IMR-90 (cell line): Measurements from ENCODE around the gene RYR2. TPM values are rescaled to one million over a fixed set of nuclear protein-coding genes. Genes with fewer than 3 reads are reported as not detected.

ENCODE experiments used
- ATAC-seq: fragments of 200-7000 bp; cut with Tn5 transposase; 2 replicates; pipeline ENCODE4 v1.9.1; 2020; ENCODE audit warnings: low read depth, mild to moderate bottlenecking, moderate library complexity
- BruUV-seq: library from RNA; stranded (reverse); fragments of 400-500 nt; replicated peaks from 2 replicates; lab custom pipeline; 2021; lab: Mats Ljungman, UMichigan
- CTCF ChIA-PET: fragments of 300-600 bp; formaldehyde crosslinking; extraction: SDS; loops from one replicate; lab custom pipeline; 2021; ENCODE audit warnings: antibody characterized with exemption; lab: Yijun Ruan, JAX
- POLR2A ChIA-PET: fragments of 300-600 bp; sonication (Branson Sonifier 250); formaldehyde crosslinking; loops from one replicate; lab custom pipeline; 2022; ENCODE audit warnings: antibody characterized with exemption; ENCODE audit not compliant: unreplicated experiment; lab: Charles Lee
- DNase-seq: peaks from one replicate; pipeline ENCODE4 v3.0.0; 2013
- H2AFZ ChIP-seq: replicated peaks from 2 replicates; pipeline ENCODE3; 2013; ENCODE audit warnings: low read length, mild to moderate bottlenecking; ENCODE audit not compliant: poor library complexity
- H2AK5ac ChIP-seq: 2 replicates; pipeline ENCODE4 v1.6.1; 2013; ENCODE audit warnings: low read depth, low read length, inconsistent platforms
- H2AK9ac ChIP-seq: replicated peaks from 2 replicates; pipeline ENCODE3; 2013; ENCODE audit warnings: mild to moderate bottlenecking, low read depth, low read length, moderate library complexity; ENCODE audit not compliant: poor library complexity
- H2BK120ac ChIP-seq: 2 replicates; pipeline ENCODE4 v1.6.1; 2013; ENCODE audit warnings: low read depth, low read length, inconsistent platforms
- H2BK15ac ChIP-seq: 3 replicates; pipeline ENCODE4 v1.6.1; 2013; ENCODE audit warnings: low read depth, low read length, inconsistent platforms
- H2BK20ac ChIP-seq: 2 replicates; pipeline ENCODE4 v1.6.1; 2013; ENCODE audit warnings: low read depth, mild to moderate bottlenecking, inconsistent platforms, low read length, moderate library complexity
- H2BK5ac ChIP-seq: 2 replicates; pipeline ENCODE4 v1.6.1; 2013; ENCODE audit warnings: mild to moderate bottlenecking, low read depth, low read length, inconsistent platforms; ENCODE audit not compliant: poor library complexity, severe bottlenecking
- H3K14ac ChIP-seq: replicated peaks from 2 replicates; pipeline ENCODE4 v1.6.1; 2013; ENCODE audit warnings: low read depth, low read length, inconsistent platforms
- H3K18ac ChIP-seq: 2 replicates; pipeline ENCODE4 v1.6.1; 2013; ENCODE audit warnings: low read depth, low read length, control low read depth
- H3K23ac ChIP-seq: 2 replicates; pipeline ENCODE4 v1.6.1; 2013; ENCODE audit warnings: low read depth, low read length, inconsistent platforms
- H3K27ac ChIP-seq: 2 replicates; pipeline ENCODE4 v1.5.1; 2013; ENCODE audit warnings: mild to moderate bottlenecking, control low read depth, low read length; ENCODE audit not compliant: insufficient read depth
- H3K27me3 ChIP-seq: 2 replicates; pipeline ENCODE4 v1.6.1; 2013; ENCODE audit warnings: low read length; ENCODE audit not compliant: control insufficient read depth, insufficient read depth
- H3K36me3 ChIP-seq: 2 replicates; pipeline ENCODE4 v1.6.1; 2013; ENCODE audit warnings: low read length, mixed read lengths; ENCODE audit not compliant: control insufficient read depth, insufficient read depth
- H3K4ac ChIP-seq: 2 replicates; pipeline ENCODE4 v1.6.1; 2013; ENCODE audit warnings: low read depth, low read length, inconsistent platforms
- H3K4me1 ChIP-seq: 2 replicates; pipeline ENCODE4 v1.6.1; 2013; ENCODE audit warnings: low read length, mixed read lengths; ENCODE audit not compliant: control insufficient read depth, insufficient read depth
- H3K4me2 ChIP-seq: 2 replicates; pipeline ENCODE4 v1.6.1; 2013; ENCODE audit warnings: low read depth, mild to moderate bottlenecking, control low read depth, low read length, moderate library complexity
- H3K4me3 ChIP-seq: 2 replicates; pipeline ENCODE4 v1.5.1; 2013; ENCODE audit warnings: low read depth, mild to moderate bottlenecking, control low read depth, low read length, moderate library complexity; ENCODE audit not compliant: insufficient read depth
- H3K56ac ChIP-seq: 2 replicates; pipeline ENCODE4 v1.6.1; 2013; ENCODE audit warnings: low read length, inconsistent platforms; ENCODE audit not compliant: insufficient read depth; ENCODE audit errors: extremely low read depth
- H3K79me1 ChIP-seq, 2 experiments: 2 replicates each; pipeline ENCODE4 v1.6.1; 2013; ENCODE audit warnings: low read length in 2 of 2, inconsistent platforms in 1 of 2, low read depth in 1 of 2
- H3K9ac ChIP-seq: 2 replicates; pipeline ENCODE4 v1.6.1; 2013; ENCODE audit warnings: low read depth, low read length, control low read depth
- H3K9me1 ChIP-seq: 2 replicates; pipeline ENCODE4 v1.6.1; 2013; ENCODE audit warnings: low read length, inconsistent platforms; ENCODE audit not compliant: insufficient read depth
- H3K9me3 ChIP-seq: 2 replicates; pipeline ENCODE4 v1.6.1; 2013; ENCODE audit warnings: low read length; ENCODE audit not compliant: control insufficient read depth, insufficient read depth
- H4K20me1 ChIP-seq: 2 replicates; pipeline ENCODE4 v1.6.1; 2013; ENCODE audit warnings: low read length, inconsistent platforms; ENCODE audit not compliant: insufficient read depth
- H4K5ac ChIP-seq: 2 replicates; pipeline ENCODE4 v1.6.1; 2013; ENCODE audit warnings: mild to moderate bottlenecking, low read depth, low read length, control low read depth
- H4K8ac ChIP-seq, 2 experiments: 2 replicates each; pipeline ENCODE4 v1.6.1; 2013; ENCODE audit warnings: low read depth in 2 of 2, low read length in 2 of 2, control low read depth in 1 of 2, inconsistent platforms in 1 of 2
- H4K91ac ChIP-seq: 2 replicates; pipeline ENCODE4 v1.6.1; 2013; ENCODE audit warnings: low read depth, low read length, inconsistent platforms; ENCODE audit not compliant: insufficient read depth
- BHLHE40 ChIP-seq: fragments of 150-350 bp; IDR thresholded peaks from 2 replicates; pipeline ENCODE4 v1.6.1; 2016; ENCODE audit warnings: mild to moderate bottlenecking, low read depth, low read length
- CEBPB ChIP-seq: IDR thresholded peaks from 2 replicates; pipeline ENCODE4 v1.6.1; 2012; ENCODE audit warnings: low read depth, low read length, improper control_type of control experiment
- CHD1 ChIP-seq: IDR thresholded peaks from 2 replicates; pipeline ENCODE4 v1.6.1; 2012; ENCODE audit warnings: low read depth, low read length, improper control_type of control experiment
- FOS ChIP-seq: fragments of 150-350 bp; IDR thresholded peaks from 2 replicates; pipeline ENCODE4 v1.6.1; 2016; ENCODE audit warnings: low read depth, low read length
- MAFK ChIP-seq: IDR thresholded peaks from 2 replicates; pipeline ENCODE4 v1.6.1; 2012; ENCODE audit warnings: low read depth, low read length, improper control_type of control experiment
- MAZ ChIP-seq: IDR thresholded peaks from 2 replicates; pipeline ENCODE4 v1.6.1; 2012; ENCODE audit warnings: low read depth, mild to moderate bottlenecking, low read length, improper control_type of control experiment, moderate library complexity, borderline replicate concordance
- MXI1 ChIP-seq: IDR thresholded peaks from 2 replicates; pipeline ENCODE4 v1.6.1; 2012; ENCODE audit warnings: low read depth, mild to moderate bottlenecking, low read length, moderate library complexity, borderline replicate concordance
- NFE2L2 ChIP-seq: fragments of 150-350 bp; IDR thresholded peaks from 2 replicates; pipeline ENCODE4 v1.6.1; 2016; ENCODE audit warnings: low read depth, mild to moderate bottlenecking, low read length
- POLR2A ChIP-seq: IDR thresholded peaks from 2 replicates; pipeline ENCODE4 v1.6.1; 2012; ENCODE audit warnings: mild to moderate bottlenecking, low read depth, low read length
- RAD21 ChIP-seq: IDR thresholded peaks from 2 replicates; pipeline ENCODE4 v1.6.1; 2012; ENCODE audit warnings: low read length, improper control_type of control experiment
- RCOR1 ChIP-seq: IDR thresholded peaks from 2 replicates; pipeline ENCODE4 v1.6.1; 2012; ENCODE audit warnings: mild to moderate bottlenecking, low read length, improper control_type of control experiment; ENCODE audit not compliant: insufficient replicate concordance
- RFX5 ChIP-seq: IDR thresholded peaks from 2 replicates; pipeline ENCODE4 v1.8.0; 2012; ENCODE audit warnings: low read depth, mild to moderate bottlenecking, low read length, moderate library complexity
- SMC3 ChIP-seq: fragments of 150-350 bp; IDR thresholded peaks from 2 replicates; pipeline ENCODE4 v1.6.1; 2016; ENCODE audit warnings: low read depth, mild to moderate bottlenecking, antibody characterized with exemption, low read length, moderate library complexity
- WGBS, 2 experiments: methylation state at CpG; one replicate each; pipeline versions ENCODE4 v1.1.5 to v1.1.7; 2013; ENCODE audit warnings: missing lambda C conversion rate in 2 of 2; ENCODE audit not compliant: insufficient read length in 1 of 2; ENCODE audit errors: extremely low coverage in 2 of 2; 5-methylcytosine and 5-hydroxymethylcytosine counted together
- dilution Hi-C: fragments of 300-500 bp; cut with HindIII; formaldehyde crosslinking; loops from one replicate; pipeline ENCODE4 v1.14.3; 2018; ENCODE audit warnings: low sequenced_read_pairs; ENCODE audit not compliant: unreplicated experiment
- in situ Hi-C: fragments of 300-500 bp; cut with MboI; formaldehyde crosslinking; loops from 3 replicates; pipeline ENCODE4 v1.14.3; 2019; ENCODE audit warnings: low sequenced_read_pairs, inconsistent platforms, mixed read lengths
- intact Hi-C: fragments of 100-400 bp; cut with micrococcal nuclease; formaldehyde crosslinking; loops from 2 replicates; pipeline ENCODE4 v1.10.0; 2022
- polyA plus RNA-seq, 3 experiments: library from polyadenylated mRNA; depleted of rRNA; stranded (reverse); fragments of >200 nt; gene quantifications; 2 replicates each; pipeline ENCODE4 v1.2.3, GENCODE V29; 2012; ENCODE audit warnings: low replicate concordance in 1 of 3
- total RNA-seq: library from RNA; depleted of rRNA; stranded (reverse); fragments of >200 nt; gene quantifications from 2 replicates; pipeline ENCODE4 v1.2.3, GENCODE V29; 2012
- TF ChIP-seq, protein P1 (sequence below): conservative IDR thresholded peaks from 2 replicates; pipeline ENCODE4 v1.5.1; 2012; ENCODE audit warnings: mild to moderate bottlenecking, low read depth, low read length, improper control_type of control experiment
- TF ChIP-seq, protein P2 (sequence below): fragments of 150-350 bp; IDR thresholded peaks from 2 replicates; pipeline ENCODE4 v1.6.1; 2016; ENCODE audit warnings: low read depth, mild to moderate bottlenecking, low read length, moderate library complexity, borderline replicate concordance
- TF ChIP-seq, protein P3 (sequence below): fragments of 150-350 bp; IDR thresholded peaks from 2 replicates; pipeline ENCODE4 v1.6.1; 2017; ENCODE audit warnings: mild to moderate bottlenecking, antibody characterized with exemption, low read length, low read depth

The RYR2 gene
- total and polyA plus RNA-seq, 2 of the 4 experiments (the other 2 are of a cell fraction) = not detected

DNA sequence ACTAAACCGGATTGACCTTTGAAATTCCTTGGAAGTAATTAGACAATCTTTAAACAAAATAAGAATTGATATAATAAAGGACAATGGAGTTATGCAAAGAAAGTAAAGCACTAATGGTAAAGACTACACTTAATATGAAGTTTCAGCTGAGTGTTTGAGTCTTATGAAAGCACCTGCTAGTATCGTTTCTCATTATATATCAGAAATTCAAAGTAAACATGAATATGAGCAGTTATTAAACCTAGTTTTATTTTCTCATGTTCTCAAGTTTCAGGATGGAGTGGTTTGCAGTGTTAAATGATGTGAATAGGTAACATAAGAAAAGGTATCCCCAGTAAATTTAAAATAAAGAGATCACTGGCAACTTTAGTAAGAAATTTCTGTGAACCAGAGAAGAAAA lies 660.2 kb downstream of the RYR2 start:
- H3K56ac ChIP-seq = no peak overlapping the region
- H3K9me1 ChIP-seq = no peaks in the 10 kb centered on the region
- no peaks in the 10 kb centered on the region for H3K9me3 ChIP-seq
- H3K4ac ChIP-seq = no peak overlapping the region
- H4K20me1 ChIP-seq = no peaks in the 10 kb centered on the region
- TF ChIP-seq, protein P1, sequence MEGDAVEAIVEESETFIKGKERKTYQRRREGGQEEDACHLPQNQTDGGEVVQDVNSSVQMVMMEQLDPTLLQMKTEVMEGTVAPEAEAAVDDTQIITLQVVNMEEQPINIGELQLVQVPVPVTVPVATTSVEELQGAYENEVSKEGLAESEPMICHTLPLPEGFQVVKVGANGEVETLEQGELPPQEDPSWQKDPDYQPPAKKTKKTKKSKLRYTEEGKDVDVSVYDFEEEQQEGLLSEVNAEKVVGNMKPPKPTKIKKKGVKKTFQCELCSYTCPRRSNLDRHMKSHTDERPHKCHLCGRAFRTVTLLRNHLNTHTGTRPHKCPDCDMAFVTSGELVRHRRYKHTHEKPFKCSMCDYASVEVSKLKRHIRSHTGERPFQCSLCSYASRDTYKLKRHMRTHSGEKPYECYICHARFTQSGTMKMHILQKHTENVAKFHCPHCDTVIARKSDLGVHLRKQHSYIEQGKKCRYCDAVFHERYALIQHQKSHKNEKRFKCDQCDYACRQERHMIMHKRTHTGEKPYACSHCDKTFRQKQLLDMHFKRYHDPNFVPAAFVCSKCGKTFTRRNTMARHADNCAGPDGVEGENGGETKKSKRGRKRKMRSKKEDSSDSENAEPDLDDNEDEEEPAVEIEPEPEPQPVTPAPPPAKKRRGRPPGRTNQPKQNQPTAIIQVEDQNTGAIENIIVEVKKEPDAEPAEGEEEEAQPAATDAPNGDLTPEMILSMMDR = no peak
- no peak for TF ChIP-seq NFE2L2
- TF ChIP-seq, protein P2, sequence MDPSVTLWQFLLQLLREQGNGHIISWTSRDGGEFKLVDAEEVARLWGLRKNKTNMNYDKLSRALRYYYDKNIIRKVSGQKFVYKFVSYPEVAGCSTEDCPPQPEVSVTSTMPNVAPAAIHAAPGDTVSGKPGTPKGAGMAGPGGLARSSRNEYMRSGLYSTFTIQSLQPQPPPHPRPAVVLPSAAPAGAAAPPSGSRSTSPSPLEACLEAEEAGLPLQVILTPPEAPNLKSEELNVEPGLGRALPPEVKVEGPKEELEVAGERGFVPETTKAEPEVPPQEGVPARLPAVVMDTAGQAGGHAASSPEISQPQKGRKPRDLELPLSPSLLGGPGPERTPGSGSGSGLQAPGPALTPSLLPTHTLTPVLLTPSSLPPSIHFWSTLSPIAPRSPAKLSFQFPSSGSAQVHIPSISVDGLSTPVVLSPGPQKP = no peak
- no peak for TF ChIP-seq SMC3
- TF ChIP-seq MAFK = no peak
- TF ChIP-seq RFX5 = no peak
- no peak for TF ChIP-seq BHLHE40
- TF ChIP-seq MXI1 = no peak
- TF ChIP-seq RCOR1 = no peak
- no peak for TF ChIP-seq MAZ
- TF ChIP-seq, protein P3, sequence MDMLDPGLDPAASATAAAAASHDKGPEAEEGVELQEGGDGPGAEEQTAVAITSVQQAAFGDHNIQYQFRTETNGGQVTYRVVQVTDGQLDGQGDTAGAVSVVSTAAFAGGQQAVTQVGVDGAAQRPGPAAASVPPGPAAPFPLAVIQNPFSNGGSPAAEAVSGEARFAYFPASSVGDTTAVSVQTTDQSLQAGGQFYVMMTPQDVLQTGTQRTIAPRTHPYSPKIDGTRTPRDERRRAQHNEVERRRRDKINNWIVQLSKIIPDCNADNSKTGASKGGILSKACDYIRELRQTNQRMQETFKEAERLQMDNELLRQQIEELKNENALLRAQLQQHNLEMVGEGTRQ = no peak
- TF ChIP-seq CEBPB = no peak
- no peak for TF ChIP-seq CHD1
- no peak for TF ChIP-seq RAD21
- no peak for TF ChIP-seq FOS
- TF ChIP-seq POLR2A = no peak
- dilution Hi-C loops = no loop called here
- ChIA-PET CTCF (no interaction called here), POLR2A (no interaction called here)
- H3K27me3 ChIP-seq = no peaks in the 10 kb centered on the region
- H3K23ac ChIP-seq = no peak overlapping the region
- no peak overlapping the region for H4K5ac ChIP-seq
- no peak for DNase-seq
- in situ Hi-C loops = no loop called here
- no peak overlapping the region for H2BK5ac ChIP-seq
- H3K14ac ChIP-seq = no peak overlapping the region
- BruUV-seq = no TSS peak
- H2BK20ac ChIP-seq = no peak overlapping the region
- no peak overlapping the region for H4K91ac ChIP-seq
- no peak overlapping the region for H3K4me2 ChIP-seq
- no peak overlapping the region for H2AK5ac ChIP-seq
- intact Hi-C loops = no loop called here
- no peak overlapping the region for H2BK120ac ChIP-seq
- no peak overlapping the region for H3K27ac ChIP-seq
- ATAC-seq = no peak
- no peaks in the 10 kb centered on the region for H3K79me1 ChIP-seq
- no peak overlapping the region for H3K18ac ChIP-seq
- H2AK9ac ChIP-seq = no peak overlapping the region
- no peaks in the 10 kb centered on the region for H3K36me3 ChIP-seq
- no peak overlapping the region for H4K8ac ChIP-seq
- WGBS, 2 experiments = no CpG with 5 or more reads among the region's 2 CpGs
- no peak overlapping the region for H2BK15ac ChIP-seq
- no peaks in the 10 kb centered on the region for H3K4me1 ChIP-seq
- no peak overlapping the region for H3K4me3 ChIP-seq
- H3K9ac ChIP-seq = no peak overlapping the region
- H2AFZ ChIP-seq = no peak overlapping the region
